Keratinocyte (primary cell): ENCODE data around the gene MTA1.

Experiments used
- CTCF ChIP-seq, 3 experiments: IDR thresholded peaks in 1 of 3; conservative IDR thresholded peaks in 1 of 3; optimal IDR thresholded peaks in 1 of 3; 2 replicates in 2 of 3; 3 replicates in 1 of 3; pipeline versions ENCODE3 to v1.5.1; 2011; ENCODE audit warnings: low read length in 3 of 3, mild to moderate bottlenecking in 3 of 3, moderate library complexity in 2 of 3, control low read depth in 1 of 3, inconsistent platforms in 1 of 3; ENCODE audit not compliant: insufficient read depth in 2 of 3; ENCODE audit errors: extremely low read depth in 1 of 3
- EZH2 ChIP-seq: IDR thresholded peaks from one replicate; pipeline ENCODE4 v1.6.1; 2012; ENCODE audit warnings: inconsistent platforms, mild to moderate bottlenecking, low read length, moderate library complexity

GRCh38 chr14:105389976-105390848 is 29.4 kb upstream of the MTA1 start:
- TF ChIP-seq CTCF (optimal IDR thresholded peaks at IDR 0.05 in 1 of 3, IDR thresholded peaks at IDR 0.05 in 1 of 3, conservative IDR thresholded peaks at IDR 0.05 in 1 of 3; ENCODE audit: extremely low read depth in 1 of 3, insufficient read depth in 2 of 3, low read length in 3 of 3) = no peak
- no peak for TF ChIP-seq EZH2
